ENCODE data around the gene SEC24D.
"Not testable (repeated sequence)": the region's sequence is repeated elsewhere in the genome, so short reads cannot be mapped to it uniquely, and the experiment has no call there.

The SEC24D gene

GRCh38 chr4:118810991-118811764, 24.7 kb downstream of the SEC24D start:
- DNase-seq, result no peak

GRCh38 chr4:118807659-118808058, 28.3 kb downstream of the SEC24D start:
- no peak for DNase-seq

- no peak for DNase-seq
These were observed 32.7 kb downstream of the SEC24D start for GRCh38 chr4:118803253-118803652.

- DNase-seq, result no peak
These were observed 33.9 kb downstream of the SEC24D start for GRCh38 chr4:118801895-118802575.

- DNase-seq, result no peak
These were observed 36.5 kb downstream of the SEC24D start for GRCh38 chr4:118799231-118799942.

- DNase-seq, result no peak
These were observed 37.3 kb downstream of the SEC24D start for GRCh38 chr4:118798658-118799057.

- no peak for DNase-seq
These were observed 38.3 kb downstream of the SEC24D start for GRCh38 chr4:118797558-118798142.

- not testable (repeated sequence) for DNase-seq
These were observed 44.1 kb downstream of the SEC24D start for GRCh38 chr4:118791690-118792446.

GRCh38 chr4:118790544-118790943, 45.4 kb downstream of the SEC24D start:
- DNase-seq, result no peak

- DNase-seq, result no peak
These were observed 47.0 kb downstream of the SEC24D start for GRCh38 chr4:118788911-118789310.

- no peak for DNase-seq
These were observed 48.0 kb downstream of the SEC24D start for GRCh38 chr4:118787844-118788380.

GRCh38 chr4:118784776-118785175, 51.1 kb downstream of the SEC24D start:
- DNase-seq, result no peak

GRCh38 chr4:118783887-118784286, 52.0 kb downstream of the SEC24D start:
- DNase-seq, result no peak

GRCh38 chr4:118782886-118783285, 53.0 kb downstream of the SEC24D start:
- not testable (repeated sequence) for DNase-seq

- DNase-seq, result not testable (repeated sequence)
These were observed 58.3 kb downstream of the SEC24D start for GRCh38 chr4:118777649-118778048.

GRCh38 chr4:118776955-118777640, 58.8 kb downstream of the SEC24D start:
- not testable (repeated sequence) for DNase-seq

GRCh38 chr4:118776157-118776954, 59.6 kb downstream of the SEC24D start:
- no peak for DNase-seq

- DNase-seq, result no peak
These were observed 60.5 kb downstream of the SEC24D start for GRCh38 chr4:118775405-118775804.

- DNase-seq, result no peak
These were observed 60.9 kb downstream of the SEC24D start for GRCh38 chr4:118774989-118775388.

GRCh38 chr4:118774321-118774720, 61.6 kb downstream of the SEC24D start:
- no peak for DNase-seq

- no peak for DNase-seq
These were observed 62.5 kb downstream of the SEC24D start for GRCh38 chr4:118773429-118773792.

Data from stimulated activated naive CD4-positive, alpha-beta T cell (primary cell).